Measurements from ENCODE around the gene WDR90. TPM values are rescaled to one million over a fixed set of nuclear protein-coding genes. Genes with fewer than 3 reads are reported as not detected.

The WDR90 gene
- total and polyA plus RNA-seq, 3 donors from 2014 or later: 102 to 195 (median 155) TPM

DNA sequence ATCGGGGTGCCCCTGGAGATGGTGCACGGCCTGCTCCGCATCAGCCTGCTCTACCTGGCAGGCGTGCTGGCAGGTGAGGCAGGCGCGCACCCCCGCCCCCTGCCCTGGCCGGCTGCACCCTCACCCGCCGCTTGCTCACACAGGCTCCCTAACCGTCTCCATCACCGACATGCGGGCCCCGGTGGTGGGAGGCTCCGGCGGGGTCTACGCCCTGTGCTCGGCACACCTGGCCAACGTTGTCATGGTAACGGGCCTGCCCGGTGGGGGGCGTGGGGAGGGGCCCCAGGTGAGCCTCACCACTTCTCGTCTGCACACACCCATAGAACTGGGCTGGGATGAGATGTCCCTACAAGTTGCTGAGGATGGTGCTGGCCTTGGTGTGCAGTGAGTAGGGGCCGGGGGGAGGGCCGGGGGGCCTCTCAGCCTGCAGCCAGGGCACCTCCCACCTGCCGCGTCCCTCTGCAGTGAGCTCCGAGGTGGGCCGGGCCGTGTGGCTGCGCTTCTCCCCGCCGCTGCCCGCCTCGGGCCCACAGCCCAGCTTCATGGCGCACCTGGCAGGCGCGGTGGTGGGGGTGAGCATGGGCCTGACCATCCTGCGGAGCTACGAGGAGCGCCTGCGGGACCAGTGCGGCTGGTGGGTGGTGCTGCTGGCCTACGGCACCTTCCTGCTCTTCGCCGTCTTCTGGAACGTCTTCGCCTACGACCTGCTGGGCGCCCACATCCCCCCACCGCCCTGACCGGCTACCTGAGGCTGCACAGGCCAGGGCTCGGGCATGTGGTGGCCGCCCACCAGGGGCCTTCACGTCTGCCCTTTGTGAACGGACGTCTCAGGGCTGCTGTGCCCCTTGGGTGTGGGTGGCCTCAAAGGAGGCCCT is 28.4 kb downstream of the WDR90 start:
- TF ChIP-seq, protein P1, sequence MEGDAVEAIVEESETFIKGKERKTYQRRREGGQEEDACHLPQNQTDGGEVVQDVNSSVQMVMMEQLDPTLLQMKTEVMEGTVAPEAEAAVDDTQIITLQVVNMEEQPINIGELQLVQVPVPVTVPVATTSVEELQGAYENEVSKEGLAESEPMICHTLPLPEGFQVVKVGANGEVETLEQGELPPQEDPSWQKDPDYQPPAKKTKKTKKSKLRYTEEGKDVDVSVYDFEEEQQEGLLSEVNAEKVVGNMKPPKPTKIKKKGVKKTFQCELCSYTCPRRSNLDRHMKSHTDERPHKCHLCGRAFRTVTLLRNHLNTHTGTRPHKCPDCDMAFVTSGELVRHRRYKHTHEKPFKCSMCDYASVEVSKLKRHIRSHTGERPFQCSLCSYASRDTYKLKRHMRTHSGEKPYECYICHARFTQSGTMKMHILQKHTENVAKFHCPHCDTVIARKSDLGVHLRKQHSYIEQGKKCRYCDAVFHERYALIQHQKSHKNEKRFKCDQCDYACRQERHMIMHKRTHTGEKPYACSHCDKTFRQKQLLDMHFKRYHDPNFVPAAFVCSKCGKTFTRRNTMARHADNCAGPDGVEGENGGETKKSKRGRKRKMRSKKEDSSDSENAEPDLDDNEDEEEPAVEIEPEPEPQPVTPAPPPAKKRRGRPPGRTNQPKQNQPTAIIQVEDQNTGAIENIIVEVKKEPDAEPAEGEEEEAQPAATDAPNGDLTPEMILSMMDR (IDR thresholded peaks at IDR 0.05): no peak
- no peak for TF ChIP-seq POLR2A (IDR thresholded peaks at IDR 0.05)

DNA sequence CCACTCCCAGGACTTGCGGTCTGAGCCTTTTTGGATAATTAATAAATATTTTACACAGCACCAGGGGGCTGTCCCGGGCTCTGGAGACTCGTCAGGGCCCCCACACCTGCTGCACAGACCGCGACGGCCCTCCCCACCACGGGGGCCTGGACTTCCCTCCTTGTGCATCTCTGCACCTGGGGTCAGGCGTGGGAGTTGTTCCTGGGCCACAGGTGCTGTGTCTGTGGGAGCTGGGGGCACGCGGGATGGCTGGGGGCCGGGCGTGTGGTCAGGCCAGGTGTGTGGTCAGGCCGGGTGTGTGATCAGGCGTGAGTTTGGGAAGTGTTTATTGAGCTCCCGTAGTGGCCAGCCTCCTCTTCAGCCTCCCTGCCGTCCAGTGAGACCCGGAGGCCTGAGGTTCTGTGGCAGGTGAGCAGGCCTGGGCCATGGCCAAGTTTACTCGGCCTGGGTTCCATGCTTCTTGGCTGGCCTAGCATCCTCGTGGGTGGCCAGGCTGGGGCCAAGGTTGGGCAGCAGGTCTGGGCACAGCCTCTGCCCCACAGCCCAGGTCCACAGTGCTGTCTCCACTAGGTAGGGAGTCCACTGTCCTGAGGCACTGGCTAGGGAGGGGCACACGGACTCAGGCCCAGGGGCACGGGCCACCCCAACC is 29.2 kb downstream of the WDR90 start:
- H3K9me3 ChIP-seq: no peaks in the 10 kb centered on the region
- H3K27ac ChIP-seq: peak overlapping the region in 1 of 2 donors; percentile 86
- 81 to 82% methylated on average over 14 to 21 of the region's 21 CpGs for WGBS, 2 donors
- no peaks in the 10 kb centered on the region for H3K36me3 ChIP-seq (ENCODE audit: low read depth, missing control alignments)
- H3K27me3 ChIP-seq: no peaks in the 10 kb centered on the region
- peaks cover 41% of the 10 kb centered on the region for H3K4me1 ChIP-seq
- TF ChIP-seq, protein P1 (IDR thresholded peaks at IDR 0.05): no peak
- no peak for TF ChIP-seq POLR2A (IDR thresholded peaks at IDR 0.05)
- intact Hi-C loops (cut with DNase I; ENCODE audit: low total_unique reads): no loop called here
- DNase-seq: no peak
- no peak overlapping the region for H3K4me3 ChIP-seq

More for the DNA sequence above, 28.4 kb downstream of the WDR90 start:
- whole genome bisulfite sequencing, 2 donors: 80 to 87% methylated on average over 18 to 57 of the region's 57 CpGs
- Histone ChIP-seq H3K9me3 (no peaks in the 10 kb centered on the region), H3K27me3 (no peaks in the 10 kb centered on the region), H3K27ac (no peak overlapping the region), H3K4me3 (no peak overlapping the region), H3K36me3 (ENCODE audit: low read depth, missing control alignments) (no peaks in the 10 kb centered on the region), H3K4me1 (peaks cover 38% of the 10 kb centered on the region)
- DNase-seq: no peak
- intact Hi-C loops (cut with DNase I; ENCODE audit: low total_unique reads): no loop called here

DNA sequence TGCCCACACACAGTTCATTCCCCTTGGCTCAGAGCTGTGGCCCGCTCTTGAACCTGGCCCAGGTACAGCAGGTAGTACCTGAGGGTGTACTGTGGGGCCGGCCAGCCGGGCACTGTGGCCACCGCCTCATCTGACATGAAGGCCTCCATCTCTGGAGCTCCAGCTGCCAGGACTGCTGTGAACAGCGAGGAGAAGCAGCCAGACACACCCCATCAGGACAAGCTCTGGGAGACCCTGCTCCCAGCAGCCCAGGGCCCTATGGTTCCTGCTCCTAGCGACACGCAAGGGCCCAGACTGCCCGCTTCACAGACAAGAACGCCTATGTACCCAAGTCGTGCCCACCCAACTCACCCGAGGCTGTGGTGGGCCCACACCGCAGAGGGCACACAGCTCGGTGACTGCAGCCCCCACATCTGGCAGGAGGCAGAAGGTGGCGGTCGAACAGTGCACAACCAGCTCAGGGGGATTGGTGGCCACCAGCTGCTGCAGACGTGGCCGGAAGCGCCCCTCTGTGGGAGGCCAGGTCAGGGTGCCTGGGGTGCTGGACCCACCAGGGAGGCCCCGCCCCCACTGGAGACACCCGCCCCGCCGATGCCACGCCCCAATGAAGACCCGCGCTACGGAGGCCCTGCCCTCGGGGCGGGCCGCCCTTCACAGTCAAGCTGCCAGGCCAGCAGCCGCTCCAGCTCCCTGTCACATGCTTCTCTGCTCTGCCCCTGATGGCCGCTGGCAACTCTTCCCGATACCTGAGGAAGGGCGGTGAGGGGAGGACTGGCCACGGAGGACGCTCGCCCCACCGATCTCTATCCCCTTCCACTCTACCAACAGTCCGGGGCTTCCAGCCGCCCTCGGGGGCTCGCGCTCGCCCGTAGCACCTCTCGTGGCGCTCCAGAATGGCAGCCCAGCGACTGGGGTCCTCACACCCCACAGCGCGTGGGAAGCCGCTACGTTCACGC is 30.0 kb downstream of the WDR90 start:
- DNase-seq: peak; percentile 84
- Histone ChIP-seq H3K27me3 (no peaks in the 10 kb centered on the region), H3K36me3 (ENCODE audit: low read depth, missing control alignments) (no peaks in the 10 kb centered on the region), H3K9me3 (no peaks in the 10 kb centered on the region), H3K27ac (peak overlapping the region; percentile 86 to 96), H3K4me1 (peaks cover 45% of the 10 kb centered on the region), H3K4me3 (peak overlapping the region; percentile 69 to 85)
- intact Hi-C loops (cut with DNase I; ENCODE audit: low total_unique reads): no loop called here
- WGBS, 2 donors: 25 to 38% methylated on average over 8 to 51 of the region's 52 CpGs
- TF ChIP-seq POLR2A (IDR thresholded peaks at IDR 0.05): no peak
- TF ChIP-seq, protein P1 (IDR thresholded peaks at IDR 0.05): no peak

DNA sequence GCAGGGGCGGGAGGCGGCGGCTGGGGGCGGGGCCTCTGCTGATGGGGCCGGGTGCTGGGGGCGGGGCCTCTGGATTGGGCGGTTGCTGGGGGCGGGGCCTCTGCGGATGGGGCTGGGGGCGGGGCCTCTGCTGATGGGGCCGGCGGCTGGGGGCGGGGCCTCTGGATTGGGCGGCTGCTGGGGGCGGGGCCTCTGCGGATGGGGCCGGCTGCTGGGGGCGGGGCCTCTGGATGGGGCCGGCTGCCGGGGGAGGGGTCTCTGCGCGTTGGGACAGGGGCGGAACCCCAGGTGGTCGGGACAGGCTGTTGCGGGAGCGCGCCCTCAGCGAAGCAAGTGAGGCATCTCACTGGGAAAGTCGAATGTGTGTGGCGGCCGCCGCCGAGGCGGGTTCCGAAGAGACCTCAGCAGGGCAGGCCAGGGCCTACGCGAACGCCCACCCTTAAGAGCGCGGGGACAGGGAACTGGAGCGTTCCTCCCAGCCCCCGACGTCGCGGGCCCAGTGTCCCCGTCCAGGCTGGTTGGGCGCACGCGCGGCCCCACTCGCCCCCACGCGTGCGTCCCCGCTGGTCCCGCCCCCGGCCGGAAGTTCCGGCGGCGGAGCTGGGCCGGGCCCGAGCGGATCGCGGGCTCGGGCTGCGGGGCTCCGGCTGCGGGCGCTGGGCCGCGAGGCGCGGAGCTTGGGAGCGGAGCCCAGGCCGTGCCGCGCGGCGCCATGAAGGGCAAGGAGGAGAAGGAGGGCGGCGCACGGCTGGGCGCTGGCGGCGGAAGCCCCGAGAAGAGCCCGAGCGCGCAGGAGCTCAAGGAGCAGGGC is 30.9 kb downstream of the WDR90 start, which contains the start of gene STUB1:
STUB1 (plus strand) TSS at position 597 of the 811 bp plus-strand sequence; CDS start at position 713, 116 bp downstream.
- Histone ChIP-seq H3K36me3 (ENCODE audit: low read depth, missing control alignments) (no peaks in the 10 kb centered on the region), H3K4me1 (peaks cover 41% of the 10 kb centered on the region), H3K27ac (peak within 1 kb of the TSS; percentile 86 to 96), H3K4me3 (peak within 1 kb of the TSS; percentile 69 to 85), H3K9me3 (no peaks in the 10 kb centered on the region), H3K27me3 (no peaks in the 10 kb centered on the region)
- TF ChIP-seq, protein P1 (IDR thresholded peaks at IDR 0.05): no peak
- no peak for TF ChIP-seq POLR2A (IDR thresholded peaks at IDR 0.05)
- 0 to 1% methylated on average over 12 to 87 of the region's 91 CpGs for WGBS, 2 donors
- intact Hi-C loops (cut with DNase I; ENCODE audit: low total_unique reads): no loop called here
- DNase-seq: peak; percentile 94
